ENCODE results near the gene CCDC33. TPM values are rescaled to one million over a fixed set of nuclear protein-coding genes. Genes with fewer than 3 reads are reported as not detected.

CCDC33 gene
- total RNA-seq, 1 experiment from 2014 or later: not detected

DNA sequence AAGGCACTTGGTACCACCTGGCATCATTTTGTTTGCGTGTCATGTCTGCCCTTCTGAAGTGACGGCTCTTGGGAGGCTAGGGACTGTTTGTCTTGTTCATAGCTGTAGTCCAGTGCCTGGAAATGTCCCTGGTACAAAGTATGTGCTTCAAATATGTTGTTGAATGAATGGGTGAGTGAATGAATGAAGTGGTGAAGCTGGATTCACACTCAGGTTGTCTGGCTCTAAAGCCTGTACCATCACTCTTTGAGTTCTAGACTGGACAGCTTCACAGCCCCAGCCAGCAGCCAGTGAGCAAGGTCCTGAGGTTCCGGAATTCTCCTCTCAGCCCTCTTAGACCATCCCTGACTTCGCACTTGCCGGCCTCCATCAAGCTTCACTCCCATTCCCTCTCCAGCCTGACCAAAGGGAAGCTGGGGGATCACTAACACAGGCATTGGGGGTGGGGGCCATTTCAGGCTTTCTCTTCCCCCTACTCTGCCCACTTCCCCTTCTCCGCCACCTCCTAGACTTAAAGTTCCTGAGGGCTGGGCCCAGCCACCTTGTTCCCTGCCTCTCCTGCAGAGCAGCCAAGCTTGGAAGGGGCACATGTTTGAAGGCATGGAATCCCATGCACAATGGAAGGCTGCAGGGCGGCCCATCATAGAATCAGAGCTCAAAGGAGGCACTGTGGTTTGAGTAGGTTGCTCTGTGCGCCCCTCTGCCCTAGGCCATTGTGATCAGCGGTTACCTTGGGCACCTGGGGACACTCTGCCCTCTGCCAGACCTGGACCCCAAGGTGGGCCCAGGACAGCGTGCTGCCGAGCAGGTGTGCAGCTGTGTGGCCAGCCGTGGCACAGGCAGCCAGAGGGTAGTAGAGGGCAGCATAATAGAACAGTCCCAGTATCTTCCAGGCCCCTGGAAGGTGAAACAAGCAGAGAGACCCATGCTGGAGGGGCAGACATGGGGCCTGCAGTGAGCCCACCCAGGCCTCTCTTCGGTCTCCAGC, 41.3 kb upstream of the CCDC33 start:
- Histone ChIP-seq H3K27ac (ENCODE audit: low read length) (no peak overlapping the region), H3K9me3 (ENCODE audit: control insufficient read depth, insufficient read depth, low read depth, low read length) (no peaks in the 10 kb centered on the region), H3K4me3 (ENCODE audit: low read depth in 2 of 2, low read length in 2 of 2) (no peak overlapping the region), H3K36me3 (ENCODE audit: control insufficient read depth, insufficient read depth, low read length) (no peaks in the 10 kb centered on the region), H3K27me3 (ENCODE audit: control insufficient read depth, insufficient read depth, low read length) (no peaks in the 10 kb centered on the region), H3K4me1 (ENCODE audit: control insufficient read depth, insufficient read depth, low read length) (peaks cover 2% of the 10 kb centered on the region; the same call in 1 of the 2 replicates)
- BruUV-seq (replicated peaks): no TSS peak
- TF ChIP-seq TCF7L2 (IDR thresholded peaks at IDR 0.05; ENCODE audit: low read depth, low read length) (no peak), REST (IDR thresholded peaks at IDR 0.05; ENCODE audit: insufficient read depth in 1 of 2, low read depth in 2 of 2, low read length in 1 of 2) (no peak), SIN3A (IDR thresholded peaks at IDR 0.05; ENCODE audit: borderline replicate concordance, insufficient read depth, low read depth, low read length) (no peak), POLR2AphosphoS5 (IDR thresholded peaks at IDR 0.05; ENCODE audit: low read depth, low read length) (no peak)
- TF ChIP-seq, protein P1, sequence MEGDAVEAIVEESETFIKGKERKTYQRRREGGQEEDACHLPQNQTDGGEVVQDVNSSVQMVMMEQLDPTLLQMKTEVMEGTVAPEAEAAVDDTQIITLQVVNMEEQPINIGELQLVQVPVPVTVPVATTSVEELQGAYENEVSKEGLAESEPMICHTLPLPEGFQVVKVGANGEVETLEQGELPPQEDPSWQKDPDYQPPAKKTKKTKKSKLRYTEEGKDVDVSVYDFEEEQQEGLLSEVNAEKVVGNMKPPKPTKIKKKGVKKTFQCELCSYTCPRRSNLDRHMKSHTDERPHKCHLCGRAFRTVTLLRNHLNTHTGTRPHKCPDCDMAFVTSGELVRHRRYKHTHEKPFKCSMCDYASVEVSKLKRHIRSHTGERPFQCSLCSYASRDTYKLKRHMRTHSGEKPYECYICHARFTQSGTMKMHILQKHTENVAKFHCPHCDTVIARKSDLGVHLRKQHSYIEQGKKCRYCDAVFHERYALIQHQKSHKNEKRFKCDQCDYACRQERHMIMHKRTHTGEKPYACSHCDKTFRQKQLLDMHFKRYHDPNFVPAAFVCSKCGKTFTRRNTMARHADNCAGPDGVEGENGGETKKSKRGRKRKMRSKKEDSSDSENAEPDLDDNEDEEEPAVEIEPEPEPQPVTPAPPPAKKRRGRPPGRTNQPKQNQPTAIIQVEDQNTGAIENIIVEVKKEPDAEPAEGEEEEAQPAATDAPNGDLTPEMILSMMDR (IDR thresholded peaks at IDR 0.05): no peak
- no peak for ATAC-seq
- ChIA-PET CTCF (no interaction called here), POLR2A (no interaction called here)
- intact Hi-C loops (cut with micrococcal nuclease; ENCODE audit: unreplicated experiment) (loop anchor here (5.0 kb wide), 1 partner anchor 107 kb away; no protein-coding TSS in a partner anchor), in situ Hi-C loops (cut with HindIII; ENCODE audit: low pct_unique_long_range_greater_than_20kb, low sequenced_read_pairs) (no loop called here)
- no peak for DNase-seq (ENCODE audit: low read depth, low spot score)

GRCh38 chr15:74196175-74196574, 40.0 kb upstream of the CCDC33 start:
- Histone ChIP-seq H3K4me3 (ENCODE audit: low read depth in 2 of 2, low read length in 2 of 2) (no peak overlapping the region), H3K27me3 (ENCODE audit: control insufficient read depth, insufficient read depth, low read length) (no peaks in the 10 kb centered on the region), H3K36me3 (ENCODE audit: control insufficient read depth, insufficient read depth, low read length) (no peaks in the 10 kb centered on the region), H3K4me1 (ENCODE audit: control insufficient read depth, insufficient read depth, low read length) (peaks cover 13% of the 10 kb centered on the region), H3K9me3 (ENCODE audit: control insufficient read depth, insufficient read depth, low read depth, low read length) (no peaks in the 10 kb centered on the region), H3K27ac (ENCODE audit: low read length) (no peak overlapping the region)
- POLR2A ChIA-PET: no interaction called here
- no peak for DNase-seq (ENCODE audit: low read depth, low spot score)
- ATAC-seq: peak; percentile 37
- intact Hi-C loops (cut with micrococcal nuclease; ENCODE audit: unreplicated experiment): loop anchor here (5.0 kb wide), 1 partner anchor 106 kb away; no protein-coding TSS in a partner anchor
- BruUV-seq (replicated peaks): no TSS peak
- in situ Hi-C loops (cut with HindIII; ENCODE audit: low pct_unique_long_range_greater_than_20kb, low sequenced_read_pairs): no loop called here
- no peak for TF ChIP-seq POLR2AphosphoS5 (IDR thresholded peaks at IDR 0.05; ENCODE audit: low read depth, low read length)
- no peak for TF ChIP-seq REST (IDR thresholded peaks at IDR 0.05; ENCODE audit: insufficient read depth in 1 of 2, low read depth in 2 of 2, low read length in 1 of 2)
- TF ChIP-seq SIN3A (IDR thresholded peaks at IDR 0.05; ENCODE audit: borderline replicate concordance, insufficient read depth, low read depth, low read length): no peak
- TF ChIP-seq TCF7L2 (IDR thresholded peaks at IDR 0.05; ENCODE audit: low read depth, low read length): no peak
- TF ChIP-seq, protein P1 (IDR thresholded peaks at IDR 0.05): no peak
- CTCF ChIA-PET: interaction anchor here (0.6 kb wide), 1 partner anchor 111 kb away, joined by 3 read pairs; no protein-coding TSS in a partner anchor

All from Panc1 (cell line).